IMR-90 (cell line): ENCODE measurements around the gene VPS54.

ENCODE experiments used
- CHD1 ChIP-seq: IDR thresholded peaks from 2 replicates; pipeline ENCODE4 v1.6.1; 2012; ENCODE audit warnings: low read depth, low read length, improper control_type of control experiment
- POLR2A ChIP-seq: IDR thresholded peaks from 2 replicates; pipeline ENCODE4 v1.6.1; 2012; ENCODE audit warnings: mild to moderate bottlenecking, low read depth, low read length
- RAD21 ChIP-seq: IDR thresholded peaks from 2 replicates; pipeline ENCODE4 v1.6.1; 2012; ENCODE audit warnings: low read length, improper control_type of control experiment
- RCOR1 ChIP-seq: IDR thresholded peaks from 2 replicates; pipeline ENCODE4 v1.6.1; 2012; ENCODE audit warnings: mild to moderate bottlenecking, low read length, improper control_type of control experiment; ENCODE audit not compliant: insufficient replicate concordance
- TF ChIP-seq, protein P1 (sequence below): conservative IDR thresholded peaks from 2 replicates; pipeline ENCODE4 v1.5.1; 2012; ENCODE audit warnings: mild to moderate bottlenecking, low read depth, low read length, improper control_type of control experiment

DNA sequence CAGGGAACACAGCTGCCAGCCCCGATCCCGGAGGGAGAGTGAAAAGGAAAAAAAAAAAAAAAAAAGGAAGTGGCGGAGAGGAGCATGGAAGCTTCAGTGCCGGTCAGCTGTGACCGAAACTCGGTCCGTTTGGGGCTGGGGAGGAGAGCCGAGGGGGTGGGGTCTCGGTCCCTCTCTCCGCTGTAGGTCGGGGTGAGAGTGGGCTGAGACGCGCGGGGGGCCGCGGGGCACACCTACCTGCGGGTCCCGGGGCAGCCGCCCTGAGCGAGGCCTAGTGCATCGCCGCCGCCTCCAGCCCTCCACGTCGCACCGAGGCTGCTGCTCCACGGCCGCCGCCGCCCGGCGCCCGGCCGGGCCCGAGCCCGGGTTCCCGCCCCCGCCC lies 536 bp downstream of the VPS54 start:
- TF ChIP-seq, protein P1, sequence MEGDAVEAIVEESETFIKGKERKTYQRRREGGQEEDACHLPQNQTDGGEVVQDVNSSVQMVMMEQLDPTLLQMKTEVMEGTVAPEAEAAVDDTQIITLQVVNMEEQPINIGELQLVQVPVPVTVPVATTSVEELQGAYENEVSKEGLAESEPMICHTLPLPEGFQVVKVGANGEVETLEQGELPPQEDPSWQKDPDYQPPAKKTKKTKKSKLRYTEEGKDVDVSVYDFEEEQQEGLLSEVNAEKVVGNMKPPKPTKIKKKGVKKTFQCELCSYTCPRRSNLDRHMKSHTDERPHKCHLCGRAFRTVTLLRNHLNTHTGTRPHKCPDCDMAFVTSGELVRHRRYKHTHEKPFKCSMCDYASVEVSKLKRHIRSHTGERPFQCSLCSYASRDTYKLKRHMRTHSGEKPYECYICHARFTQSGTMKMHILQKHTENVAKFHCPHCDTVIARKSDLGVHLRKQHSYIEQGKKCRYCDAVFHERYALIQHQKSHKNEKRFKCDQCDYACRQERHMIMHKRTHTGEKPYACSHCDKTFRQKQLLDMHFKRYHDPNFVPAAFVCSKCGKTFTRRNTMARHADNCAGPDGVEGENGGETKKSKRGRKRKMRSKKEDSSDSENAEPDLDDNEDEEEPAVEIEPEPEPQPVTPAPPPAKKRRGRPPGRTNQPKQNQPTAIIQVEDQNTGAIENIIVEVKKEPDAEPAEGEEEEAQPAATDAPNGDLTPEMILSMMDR, result no peak
- no peak for TF ChIP-seq RCOR1
- TF ChIP-seq RAD21, result no peak
- no peak for TF ChIP-seq POLR2A
- TF ChIP-seq CHD1, result no peak
